PFSK-1 (cell line): ENCODE data around the gene SLC27A3.

Experiments used
- FOXP2 ChIP-seq: optimal IDR thresholded peaks from 2 replicates; pipeline ENCODE3; 2011; ENCODE audit warnings: borderline replicate concordance, control low read depth, inconsistent platforms; ENCODE audit not compliant: insufficient read depth; ENCODE audit errors: extremely low read length, extremely low read depth
- POLR2AphosphoS5 ChIP-seq: IDR thresholded peaks from 2 replicates; pipeline ENCODE4 v1.6.1; 2012; ENCODE audit warnings: low read depth, mild to moderate bottlenecking, control low read depth, low read length, moderate library complexity
- SIN3A ChIP-seq: IDR thresholded peaks from 2 replicates; pipeline ENCODE4 v1.6.1; 2012; ENCODE audit warnings: mild to moderate bottlenecking, low read length, moderate library complexity, borderline replicate concordance; ENCODE audit not compliant: insufficient read depth
- TAF1 ChIP-seq: IDR thresholded peaks from 2 replicates; pipeline ENCODE4 v1.6.1; 2012; ENCODE audit warnings: low read length, control low read depth, borderline replicate concordance; ENCODE audit not compliant: insufficient read depth
- TF ChIP-seq, protein P1 (sequence below), 2 experiments: IDR thresholded peaks; 2 replicates each; pipeline versions ENCODE4 v1.6.1 to v1.8.0; 2011 to 2012; ENCODE audit warnings: low read depth in 2 of 2, low read length in 2 of 2, control low read depth in 1 of 2, inconsistent platforms in 1 of 2, mild to moderate bottlenecking in 1 of 2, moderate library complexity in 1 of 2; ENCODE audit not compliant: insufficient read depth in 1 of 2

DNA sequence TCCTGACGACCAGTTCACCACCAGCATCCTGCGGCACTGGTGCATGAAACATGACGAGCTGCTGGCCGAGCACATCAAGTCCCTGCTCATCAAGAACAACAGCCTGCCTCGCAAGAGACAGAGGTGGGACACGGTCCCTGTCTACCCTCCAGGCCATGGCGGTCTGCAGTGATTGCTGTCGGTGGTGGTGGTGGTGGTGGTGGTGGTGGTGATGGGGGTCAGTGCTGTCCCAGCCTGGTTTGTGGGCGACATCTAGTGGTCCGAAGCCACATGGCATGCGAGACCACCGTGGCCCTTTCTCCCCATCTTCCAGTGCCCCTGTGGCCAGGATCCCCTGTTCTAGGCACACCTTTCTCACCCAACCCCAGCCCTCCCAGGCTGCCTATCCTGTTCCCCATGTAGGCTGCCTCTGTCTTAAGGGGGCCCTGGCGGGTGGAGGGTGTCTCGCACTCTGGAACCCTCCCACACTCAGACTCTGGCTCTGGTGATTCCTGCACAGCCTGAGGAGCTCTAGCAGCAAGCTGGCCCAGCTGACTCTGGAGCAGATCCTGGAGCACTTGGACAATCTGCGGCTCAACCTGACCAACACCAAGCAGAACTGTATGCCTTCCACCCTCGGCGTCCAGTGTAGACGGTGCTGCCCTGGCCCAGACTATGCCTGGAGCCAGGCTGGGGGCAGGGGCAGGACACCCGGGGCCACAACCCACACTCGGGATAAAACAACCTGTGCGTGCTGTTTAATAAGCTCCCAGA lies 3.2 kb upstream of the SLC27A3 start:
- no peak for TF ChIP-seq TAF1
- TF ChIP-seq POLR2AphosphoS5: no peak
- TF ChIP-seq SIN3A: no peak
- TF ChIP-seq, protein P1, sequence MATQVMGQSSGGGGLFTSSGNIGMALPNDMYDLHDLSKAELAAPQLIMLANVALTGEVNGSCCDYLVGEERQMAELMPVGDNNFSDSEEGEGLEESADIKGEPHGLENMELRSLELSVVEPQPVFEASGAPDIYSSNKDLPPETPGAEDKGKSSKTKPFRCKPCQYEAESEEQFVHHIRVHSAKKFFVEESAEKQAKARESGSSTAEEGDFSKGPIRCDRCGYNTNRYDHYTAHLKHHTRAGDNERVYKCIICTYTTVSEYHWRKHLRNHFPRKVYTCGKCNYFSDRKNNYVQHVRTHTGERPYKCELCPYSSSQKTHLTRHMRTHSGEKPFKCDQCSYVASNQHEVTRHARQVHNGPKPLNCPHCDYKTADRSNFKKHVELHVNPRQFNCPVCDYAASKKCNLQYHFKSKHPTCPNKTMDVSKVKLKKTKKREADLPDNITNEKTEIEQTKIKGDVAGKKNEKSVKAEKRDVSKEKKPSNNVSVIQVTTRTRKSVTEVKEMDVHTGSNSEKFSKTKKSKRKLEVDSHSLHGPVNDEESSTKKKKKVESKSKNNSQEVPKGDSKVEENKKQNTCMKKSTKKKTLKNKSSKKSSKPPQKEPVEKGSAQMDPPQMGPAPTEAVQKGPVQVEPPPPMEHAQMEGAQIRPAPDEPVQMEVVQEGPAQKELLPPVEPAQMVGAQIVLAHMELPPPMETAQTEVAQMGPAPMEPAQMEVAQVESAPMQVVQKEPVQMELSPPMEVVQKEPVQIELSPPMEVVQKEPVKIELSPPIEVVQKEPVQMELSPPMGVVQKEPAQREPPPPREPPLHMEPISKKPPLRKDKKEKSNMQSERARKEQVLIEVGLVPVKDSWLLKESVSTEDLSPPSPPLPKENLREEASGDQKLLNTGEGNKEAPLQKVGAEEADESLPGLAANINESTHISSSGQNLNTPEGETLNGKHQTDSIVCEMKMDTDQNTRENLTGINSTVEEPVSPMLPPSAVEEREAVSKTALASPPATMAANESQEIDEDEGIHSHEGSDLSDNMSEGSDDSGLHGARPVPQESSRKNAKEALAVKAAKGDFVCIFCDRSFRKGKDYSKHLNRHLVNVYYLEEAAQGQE (IDR thresholded peaks at IDR 0.05; ENCODE audit: insufficient read depth in 1 of 2, low read depth in 2 of 2, low read length in 2 of 2): no peak
- TF ChIP-seq FOXP2: no peak
